ENCODE results near the gene IQCN.

IQCN gene

DNA sequence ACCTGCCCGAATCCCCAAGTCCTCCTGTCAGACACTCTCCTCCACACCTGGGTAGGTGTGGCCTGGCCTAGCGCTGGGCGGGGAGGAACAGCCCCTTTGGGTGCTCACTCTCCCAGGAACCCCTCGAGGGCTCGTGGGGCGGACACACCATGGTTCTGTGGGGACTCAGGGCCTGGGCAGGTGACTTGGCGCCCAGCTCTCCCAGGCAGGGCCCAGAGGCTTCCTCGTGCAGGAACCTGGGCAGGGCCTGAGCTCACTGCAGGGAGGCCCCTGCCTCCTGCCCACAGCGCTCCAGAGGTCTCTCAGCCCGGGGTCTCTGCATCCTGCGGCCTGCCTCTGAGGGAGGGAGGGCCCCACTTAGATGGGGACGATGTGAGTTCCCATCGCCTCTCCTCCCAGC lies 36.7 kb upstream of the IQCN start:
- H3K9me3 ChIP-seq (ENCODE audit: control insufficient read depth in 1 of 2, low read length in 2 of 2) = no peaks in the 10 kb centered on the region
- H3K4me1 ChIP-seq (ENCODE audit: control insufficient read depth in 1 of 2, insufficient read depth in 2 of 2, low read length in 2 of 2) = peaks cover 0 to 10% of the 10 kb centered on the region in 2 donors
- peaks cover 5 to 40% of the 10 kb centered on the region in 2 donors for H3K36me3 ChIP-seq (ENCODE audit: control insufficient read depth in 1 of 2, insufficient read depth in 2 of 2, low read length in 2 of 2)
- H3K27ac ChIP-seq (ENCODE audit: low read length) = peak overlapping the region; percentile 23
- no peaks in the 10 kb centered on the region for H3K27me3 ChIP-seq (ENCODE audit: low read depth, low read length)
- H3K4me3 ChIP-seq (ENCODE audit: low read depth in 1 of 2, low read length in 2 of 2) = no peak overlapping the region

DNA sequence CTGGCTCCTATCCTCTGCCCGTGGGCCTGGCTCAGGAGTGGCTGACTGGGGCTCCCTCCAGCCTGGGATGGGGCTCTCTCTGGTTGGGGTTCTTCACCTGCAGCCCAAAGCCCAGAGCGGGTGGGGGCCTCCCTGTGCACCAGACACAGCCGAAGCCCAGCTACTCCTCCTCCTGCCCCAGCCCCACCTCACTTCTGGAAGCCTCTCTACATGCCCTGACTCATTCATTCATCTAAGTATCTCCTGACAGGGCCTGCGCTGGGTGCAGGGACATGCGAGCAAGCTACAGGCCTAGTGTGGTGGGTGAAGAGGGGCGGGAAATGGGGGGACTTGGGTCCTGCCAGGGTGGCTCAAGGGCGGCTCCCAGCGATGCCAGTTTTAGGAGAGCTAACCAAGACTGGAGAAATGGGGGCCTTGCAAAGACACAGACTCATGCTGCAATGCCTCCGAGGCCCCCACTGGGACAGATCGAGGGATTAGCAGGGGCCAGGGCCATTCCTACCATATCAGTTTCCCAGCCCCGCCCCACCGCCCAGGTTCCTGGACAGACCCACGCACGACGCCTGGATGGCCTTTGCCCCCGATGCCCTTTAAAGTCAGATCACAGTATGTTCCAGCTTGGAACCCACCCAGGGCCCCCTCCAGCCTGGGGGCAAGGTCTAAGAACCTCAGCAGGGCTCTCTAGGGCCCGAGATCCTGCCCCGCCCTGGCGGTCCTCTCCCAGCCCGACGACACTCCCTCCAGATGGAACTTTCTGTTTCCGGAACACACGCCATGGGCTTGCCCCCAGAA lies 36.1 kb upstream of the IQCN start:
- Histone ChIP-seq H3K27ac (ENCODE audit: low read length) (peak overlapping the region; percentile 23), H3K4me3 (ENCODE audit: low read depth in 1 of 2, low read length in 2 of 2) (no peak overlapping the region), H3K9me3 (ENCODE audit: control insufficient read depth in 1 of 2, low read length in 2 of 2) (no peaks in the 10 kb centered on the region), H3K36me3 (ENCODE audit: control insufficient read depth in 1 of 2, insufficient read depth in 2 of 2, low read length in 2 of 2) (peaks cover 5 to 40% of the 10 kb centered on the region in 2 donors), H3K4me1 (ENCODE audit: control insufficient read depth in 1 of 2, insufficient read depth in 2 of 2, low read length in 2 of 2) (peaks cover 0 to 17% of the 10 kb centered on the region in 2 donors), H3K27me3 (ENCODE audit: low read depth, low read length) (no peaks in the 10 kb centered on the region)

DNA sequence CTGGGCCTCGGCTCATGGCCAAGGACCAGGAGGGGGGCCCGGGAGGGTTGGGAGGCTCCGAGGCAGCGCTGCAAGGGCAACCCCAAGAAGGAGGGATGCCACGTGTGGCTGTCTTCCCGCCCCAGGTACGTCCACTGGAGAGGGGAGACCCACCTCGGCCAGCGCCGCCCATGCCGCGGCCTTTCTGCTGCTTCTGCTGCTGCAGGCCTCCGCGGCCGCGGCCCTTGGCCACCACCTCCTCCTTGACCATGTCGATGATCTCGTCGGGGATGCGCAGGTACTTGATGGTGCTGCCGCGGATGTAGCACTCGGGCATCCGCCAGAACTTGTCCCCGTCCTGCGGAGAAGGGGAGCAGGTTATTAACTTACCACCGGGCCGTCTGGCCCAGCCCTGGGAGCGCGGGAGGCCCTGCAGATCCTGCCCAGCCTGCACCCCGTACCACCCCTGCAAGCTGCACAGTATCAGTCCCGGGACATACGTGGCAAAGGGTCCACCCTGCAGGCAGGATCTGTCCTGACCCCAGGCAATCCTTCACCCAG lies 35.3 kb upstream of the IQCN start:
- Histone ChIP-seq H3K4me3 (ENCODE audit: low read depth in 1 of 2, low read length in 2 of 2) (no peak overlapping the region), H3K27me3 (ENCODE audit: low read depth, low read length) (no peaks in the 10 kb centered on the region), H3K9me3 (ENCODE audit: control insufficient read depth in 1 of 2, low read length in 2 of 2) (no peaks in the 10 kb centered on the region), H3K4me1 (ENCODE audit: control insufficient read depth in 1 of 2, insufficient read depth in 2 of 2, low read length in 2 of 2) (peaks cover 0 to 19% of the 10 kb centered on the region in 2 donors), H3K27ac (ENCODE audit: low read length) (no peak overlapping the region), H3K36me3 (ENCODE audit: control insufficient read depth in 1 of 2, insufficient read depth in 2 of 2, low read length in 2 of 2) (peaks cover 5 to 46% of the 10 kb centered on the region in 2 donors)

DNA sequence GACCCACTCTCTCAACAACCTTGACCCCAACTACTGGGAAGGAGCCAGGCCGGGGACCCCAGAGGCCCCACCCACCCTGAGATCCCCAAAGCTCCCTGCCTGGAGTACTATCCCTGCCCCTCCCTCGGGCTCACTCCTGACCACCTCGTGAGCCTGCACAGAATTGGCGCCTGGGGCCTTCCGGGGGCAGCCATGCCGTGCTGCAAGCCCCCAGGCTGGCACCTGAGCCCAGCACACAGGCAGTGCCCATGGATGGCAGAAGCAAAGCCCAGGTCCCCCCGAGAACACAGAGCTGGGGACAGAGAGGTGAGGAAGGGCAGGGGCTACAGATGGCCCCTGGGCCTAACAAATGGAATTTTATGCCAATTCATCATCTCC lies 34.7 kb upstream of the IQCN start:
- no peak overlapping the region for H3K27ac ChIP-seq (ENCODE audit: low read length)
- H3K4me1 ChIP-seq (ENCODE audit: control insufficient read depth in 1 of 2, insufficient read depth in 2 of 2, low read length in 2 of 2) = peaks cover 0 to 23% of the 10 kb centered on the region in 2 donors
- H3K4me3 ChIP-seq (ENCODE audit: low read depth in 1 of 2, low read length in 2 of 2) = no peak overlapping the region
- H3K9me3 ChIP-seq (ENCODE audit: control insufficient read depth in 1 of 2, low read length in 2 of 2) = no peaks in the 10 kb centered on the region
- no peaks in the 10 kb centered on the region for H3K27me3 ChIP-seq (ENCODE audit: low read depth, low read length)
- H3K36me3 ChIP-seq (ENCODE audit: control insufficient read depth in 1 of 2, insufficient read depth in 2 of 2, low read length in 2 of 2) = peaks cover 5 to 46% of the 10 kb centered on the region in 2 donors

DNA sequence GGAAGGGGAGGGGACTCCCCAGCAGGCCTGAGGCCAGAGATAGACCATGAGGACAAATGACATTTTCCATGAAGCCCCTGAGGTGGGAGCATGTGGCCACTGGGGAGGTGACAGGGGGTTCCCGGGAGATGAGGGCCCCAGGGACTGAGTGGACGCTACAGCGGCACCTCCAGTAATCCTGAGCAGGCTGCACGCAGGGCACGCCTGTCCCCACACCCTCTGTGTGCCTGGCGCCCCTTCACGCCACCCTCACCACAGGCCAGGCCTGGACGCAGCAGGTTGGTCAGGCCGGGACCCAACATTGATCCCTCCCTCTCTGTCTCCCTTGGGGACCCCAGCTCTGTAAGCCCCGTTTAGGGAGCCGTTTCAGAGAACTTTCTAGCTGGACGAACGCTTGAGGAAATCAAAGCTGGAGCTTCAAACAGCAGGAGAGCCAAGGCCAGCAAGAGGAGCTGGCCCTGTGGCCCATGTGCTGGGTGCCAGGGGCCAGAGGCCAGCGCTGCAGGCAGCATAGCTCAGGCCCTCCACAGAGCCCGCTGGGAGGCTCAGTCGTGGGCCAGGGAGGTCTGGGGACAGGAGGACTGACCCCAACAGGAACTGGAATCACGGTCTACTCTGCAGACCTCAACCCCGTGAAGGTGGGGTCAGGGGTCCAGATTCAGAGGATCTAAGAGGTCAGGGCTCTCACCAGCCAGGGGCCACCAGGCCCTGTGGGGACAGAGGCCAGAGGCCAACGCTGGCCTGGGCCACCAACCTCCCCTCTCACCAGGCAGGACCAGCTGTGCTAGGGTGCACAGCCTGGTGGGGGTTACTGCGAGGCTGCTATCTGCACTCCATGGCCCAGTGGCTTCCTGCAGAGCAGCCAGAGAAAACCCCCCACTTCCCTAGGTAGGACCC lies 34.0 kb upstream of the IQCN start:
- Histone ChIP-seq H3K27me3 (ENCODE audit: low read depth, low read length) (no peaks in the 10 kb centered on the region), H3K4me1 (ENCODE audit: control insufficient read depth in 1 of 2, insufficient read depth in 2 of 2, low read length in 2 of 2) (peaks cover 0 to 29% of the 10 kb centered on the region in 2 donors), H3K36me3 (ENCODE audit: control insufficient read depth in 1 of 2, insufficient read depth in 2 of 2, low read length in 2 of 2) (peaks cover 5 to 43% of the 10 kb centered on the region in 2 donors), H3K4me3 (ENCODE audit: low read depth in 1 of 2, low read length in 2 of 2) (no peak overlapping the region), H3K9me3 (ENCODE audit: control insufficient read depth in 1 of 2, low read length in 2 of 2) (no peaks in the 10 kb centered on the region), H3K27ac (ENCODE audit: low read length) (no peak overlapping the region)

DNA sequence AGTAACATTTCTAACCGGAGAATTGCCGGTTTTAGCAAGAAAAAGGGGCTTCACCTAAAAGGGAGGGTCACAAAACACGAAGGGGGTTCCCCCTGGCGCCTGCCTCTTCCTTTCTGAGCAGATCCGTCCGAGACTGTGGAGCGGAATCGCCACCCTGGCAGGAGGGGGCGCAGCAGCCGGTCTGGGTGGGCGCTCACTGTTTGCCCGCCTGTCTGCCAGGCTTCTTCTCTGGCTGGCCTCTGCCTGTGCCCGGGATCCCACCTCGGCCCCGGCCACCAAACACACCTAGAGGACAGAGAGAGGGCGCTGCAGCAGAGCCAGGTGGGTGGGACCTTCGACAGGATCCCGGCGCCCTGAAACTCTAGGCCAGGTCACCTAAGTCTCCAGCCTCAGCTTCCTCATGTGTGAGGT lies 33.0 kb upstream of the IQCN start:
- Histone ChIP-seq H3K4me1 (ENCODE audit: control insufficient read depth in 1 of 2, insufficient read depth in 2 of 2, low read length in 2 of 2) (peaks cover 0 to 32% of the 10 kb centered on the region in 2 donors), H3K36me3 (ENCODE audit: control insufficient read depth in 1 of 2, insufficient read depth in 2 of 2, low read length in 2 of 2) (peaks cover under 1 to 38% of the 10 kb centered on the region in 2 donors), H3K9me3 (ENCODE audit: control insufficient read depth in 1 of 2, low read length in 2 of 2) (no peaks in the 10 kb centered on the region), H3K4me3 (ENCODE audit: low read depth in 1 of 2, low read length in 2 of 2) (no peak overlapping the region), H3K27me3 (ENCODE audit: low read depth, low read length) (no peaks in the 10 kb centered on the region), H3K27ac (ENCODE audit: low read length) (no peak overlapping the region)

DNA sequence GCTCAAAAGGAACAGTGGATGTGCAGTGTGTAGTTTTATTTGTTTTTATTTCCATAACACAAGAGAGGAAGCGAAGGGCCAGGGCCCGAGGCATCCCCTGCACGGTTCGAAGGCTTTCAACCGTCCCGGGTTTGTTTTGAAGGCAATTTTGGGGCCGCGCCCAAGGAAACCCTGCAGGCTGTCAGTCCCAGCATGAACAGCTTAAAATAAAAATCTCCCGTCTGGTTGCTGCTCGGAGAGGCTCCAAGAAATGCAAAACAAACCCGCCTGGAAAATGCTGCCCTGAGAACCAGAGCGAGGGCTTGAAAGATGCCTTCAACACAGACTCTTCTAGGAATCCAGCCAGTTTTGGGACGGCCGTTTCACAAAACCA lies 32.6 kb upstream of the IQCN start:
- peaks cover 0 to 34% of the 10 kb centered on the region in 2 donors for H3K36me3 ChIP-seq (ENCODE audit: control insufficient read depth in 1 of 2, insufficient read depth in 2 of 2, low read length in 2 of 2)
- H3K4me3 ChIP-seq (ENCODE audit: low read depth in 1 of 2, low read length in 2 of 2) = no peak overlapping the region
- H3K27ac ChIP-seq (ENCODE audit: low read length) = no peak overlapping the region
- peaks cover 0 to 32% of the 10 kb centered on the region in 2 donors for H3K4me1 ChIP-seq (ENCODE audit: control insufficient read depth in 1 of 2, insufficient read depth in 2 of 2, low read length in 2 of 2)
- no peaks in the 10 kb centered on the region for H3K9me3 ChIP-seq (ENCODE audit: control insufficient read depth in 1 of 2, low read length in 2 of 2)
- no peaks in the 10 kb centered on the region for H3K27me3 ChIP-seq (ENCODE audit: low read depth, low read length)

DNA sequence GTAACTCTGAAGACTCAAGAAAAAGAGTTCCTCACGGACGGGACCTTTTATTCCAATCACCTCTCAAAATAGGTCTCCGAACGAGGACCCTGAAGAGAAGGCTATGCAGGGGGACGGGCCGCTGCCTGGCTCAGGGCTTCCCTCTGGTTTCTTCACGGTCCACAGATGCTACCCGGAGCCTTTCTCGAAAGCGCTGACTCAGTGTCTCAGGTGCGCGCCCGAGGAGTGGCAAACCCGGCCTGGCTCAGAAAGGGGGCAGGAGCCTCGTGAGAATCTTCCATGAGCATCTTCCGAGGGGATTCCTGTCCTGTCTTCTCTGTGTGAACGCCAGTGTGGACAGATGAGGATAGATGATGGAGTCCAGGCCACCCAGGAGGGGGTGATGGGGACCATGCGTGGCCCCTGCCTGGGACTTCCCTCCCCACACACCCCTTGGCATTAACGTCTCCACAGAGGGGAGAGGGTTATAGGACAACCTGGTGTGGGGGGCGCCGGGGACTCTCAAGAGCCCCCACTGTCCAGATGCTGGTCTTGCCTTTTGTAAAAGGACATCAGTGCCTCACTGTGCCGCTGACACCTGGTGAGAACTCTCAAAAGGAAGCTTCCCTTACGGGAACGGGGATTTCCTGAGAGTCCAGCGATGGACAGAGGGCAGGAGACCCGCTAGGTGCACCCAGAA lies 32.1 kb upstream of the IQCN start:
- H3K36me3 ChIP-seq (ENCODE audit: control insufficient read depth in 1 of 2, insufficient read depth in 2 of 2, low read length in 2 of 2) = peaks cover 0 to 34% of the 10 kb centered on the region in 2 donors
- peaks cover 0 to 36% of the 10 kb centered on the region in 2 donors for H3K4me1 ChIP-seq (ENCODE audit: control insufficient read depth in 1 of 2, insufficient read depth in 2 of 2, low read length in 2 of 2)
- no peak overlapping the region for H3K4me3 ChIP-seq (ENCODE audit: low read depth in 1 of 2, low read length in 2 of 2)
- H3K27ac ChIP-seq (ENCODE audit: low read length) = peak overlapping the region; percentile 36
- H3K27me3 ChIP-seq (ENCODE audit: low read depth, low read length) = no peaks in the 10 kb centered on the region
- no peaks in the 10 kb centered on the region for H3K9me3 ChIP-seq (ENCODE audit: control insufficient read depth in 1 of 2, low read length in 2 of 2)

DNA sequence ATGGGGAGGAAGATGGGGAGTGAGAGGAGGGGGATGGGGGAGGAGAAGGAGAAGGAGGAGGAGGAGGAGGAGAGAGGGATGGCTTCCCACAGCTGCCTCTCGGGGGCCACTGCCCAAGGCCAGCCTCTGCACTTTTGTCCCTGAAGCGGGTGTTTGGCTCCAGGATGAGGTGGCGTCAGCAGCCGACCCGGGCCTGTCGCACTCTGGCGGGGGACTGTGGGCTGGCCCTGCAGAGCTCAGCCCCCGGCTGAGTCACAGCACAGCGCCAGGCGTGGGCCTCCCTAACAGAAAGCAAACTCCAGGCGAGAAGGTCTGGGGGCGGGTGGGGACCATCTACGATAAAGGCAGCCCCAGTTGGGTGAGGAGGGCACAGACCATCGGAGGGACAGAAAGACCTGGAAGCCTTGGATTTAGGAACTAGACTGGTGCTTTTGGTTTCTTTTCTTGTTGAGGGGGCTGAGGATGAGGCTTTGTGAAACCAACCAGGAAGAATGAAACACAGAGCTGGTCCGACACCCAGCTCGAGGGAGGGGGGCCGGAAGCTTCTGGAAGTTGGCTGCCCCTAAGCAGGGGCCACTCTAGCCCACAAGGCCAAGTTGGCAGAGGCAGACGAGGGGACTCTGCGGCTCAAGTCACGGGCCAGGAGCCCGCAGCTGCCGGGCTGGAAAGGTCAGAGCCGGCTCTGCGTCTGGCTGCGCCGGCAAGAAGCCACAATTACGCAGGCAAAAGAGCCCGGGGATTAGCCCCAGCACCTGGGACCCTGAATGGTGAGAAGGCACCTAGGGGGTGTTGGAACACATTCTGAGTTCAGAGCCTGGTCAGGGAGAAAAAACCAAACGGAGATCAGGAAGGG lies 30.4 kb upstream of the IQCN start:
- no peaks in the 10 kb centered on the region for H3K27me3 ChIP-seq (ENCODE audit: low read depth, low read length)
- peak overlapping the region; percentile 98 for H3K27ac ChIP-seq (ENCODE audit: low read length)
- no peaks in the 10 kb centered on the region for H3K9me3 ChIP-seq (ENCODE audit: control insufficient read depth in 1 of 2, low read length in 2 of 2)
- H3K4me3 ChIP-seq (ENCODE audit: low read depth in 1 of 2, low read length in 2 of 2) = peak overlapping the region; percentile 54 to 59
- peaks cover 0 to 43% of the 10 kb centered on the region in 2 donors for H3K4me1 ChIP-seq (ENCODE audit: control insufficient read depth in 1 of 2, insufficient read depth in 2 of 2, low read length in 2 of 2)
- H3K36me3 ChIP-seq (ENCODE audit: control insufficient read depth in 1 of 2, insufficient read depth in 2 of 2, low read length in 2 of 2) = peaks cover 0 to 24% of the 10 kb centered on the region in 2 donors

DNA sequence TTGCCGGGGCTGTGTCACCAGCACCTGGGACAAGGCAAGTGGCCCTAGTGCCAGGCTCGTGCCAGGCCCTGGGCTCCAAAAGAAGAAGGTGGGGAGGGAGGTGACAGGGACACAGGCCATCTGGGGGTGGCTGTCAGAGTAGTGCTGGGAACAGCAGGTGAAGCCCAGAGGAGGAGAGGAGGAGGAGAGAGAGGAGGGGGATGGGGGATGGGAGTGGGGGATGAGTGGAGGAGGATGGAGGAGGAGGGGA lies 29.9 kb upstream of the IQCN start:
- Histone ChIP-seq H3K27me3 (ENCODE audit: low read depth, low read length) (no peaks in the 10 kb centered on the region), H3K4me3 (ENCODE audit: low read depth in 1 of 2, low read length in 2 of 2) (peak overlapping the region; percentile 54 to 59), H3K36me3 (ENCODE audit: control insufficient read depth in 1 of 2, insufficient read depth in 2 of 2, low read length in 2 of 2) (peaks cover 0 to 18% of the 10 kb centered on the region in 2 donors), H3K27ac (ENCODE audit: low read length) (peak overlapping the region; percentile 98), H3K4me1 (ENCODE audit: control insufficient read depth in 1 of 2, insufficient read depth in 2 of 2, low read length in 2 of 2) (peaks cover 0 to 43% of the 10 kb centered on the region in 2 donors), H3K9me3 (ENCODE audit: control insufficient read depth in 1 of 2, low read length in 2 of 2) (no peaks in the 10 kb centered on the region)
